ENCODE results near the gene PRKCB.
"Not testable (repeated sequence)": the region's sequence is repeated elsewhere in the genome, so short reads cannot be mapped to it uniquely, and the experiment has no call there.

The PRKCB gene

GRCh38 chr16:24195221-24195620 lies 359.4 kb downstream of the PRKCB start:
- no peak for DNase-seq

- peak; percentile 60 for DNase-seq
Measured at GRCh38 chr16:24198807-24199533, 363.2 kb downstream of the PRKCB start.

- no peak for DNase-seq
Measured at GRCh38 chr16:24203675-24204074, 367.9 kb downstream of the PRKCB start.

- no peak for DNase-seq
Measured at GRCh38 chr16:24204150-24204665, 368.4 kb downstream of the PRKCB start.

GRCh38 chr16:24206926-24207325 lies 371.1 kb downstream of the PRKCB start:
- DNase-seq, result no peak

GRCh38 chr16:24208710-24209109 lies 372.9 kb downstream of the PRKCB start:
- DNase-seq, result peak; percentile 7

GRCh38 chr16:24214992-24215391 lies 379.2 kb downstream of the PRKCB start:
- peak; percentile 48 for DNase-seq

- no peak for DNase-seq
Measured at GRCh38 chr16:24216961-24217360, 381.2 kb downstream of the PRKCB start.

- no peak for DNase-seq
Measured at GRCh38 chr16:24217461-24217860, 381.7 kb downstream of the PRKCB start.

- no peak for DNase-seq
Measured at GRCh38 chr16:24218299-24218698, 382.5 kb downstream of the PRKCB start.

GRCh38 chr16:24221219-24221618 lies 385.4 kb downstream of the PRKCB start:
- DNase-seq, result no peak

- no peak for DNase-seq
Measured at GRCh38 chr16:24228514-24228913, 392.7 kb downstream of the PRKCB start.

GRCh38 chr16:24232936-24233335 lies 397.2 kb downstream of the PRKCB start:
- DNase-seq, result no peak

GRCh38 chr16:24234737-24235136 lies 399.0 kb downstream of the PRKCB start:
- DNase-seq, result no peak

GRCh38 chr16:24235806-24236205 lies 400.0 kb downstream of the PRKCB start:
- no peak for DNase-seq

GRCh38 chr16:24238846-24239245 lies 403.1 kb downstream of the PRKCB start:
- DNase-seq, result not testable (repeated sequence)

GRCh38 chr16:24246911-24247607 lies 411.3 kb downstream of the PRKCB start:
- no peak for DNase-seq

- peak; percentile 67 for DNase-seq
Measured at GRCh38 chr16:24253192-24253591, 417.4 kb downstream of the PRKCB start.

GRCh38 chr16:24255456-24256371 lies 419.9 kb downstream of the PRKCB start, which contains the start of gene CACNG3:
Gene CACNG3, plus strand, starts transcription at chr16:24256335. Its CDS starts 420 bp downstream, at chr16:24256755.
- no peak for DNase-seq

GRCh38 chr16:24257958-24258357 lies 422.2 kb downstream of the PRKCB start:
- DNase-seq, result no peak

- DNase-seq, result no peak
Measured at GRCh38 chr16:24258791-24259190, 423.0 kb downstream of the PRKCB start.

- no peak for DNase-seq
Measured at GRCh38 chr16:24262816-24263215, 427.0 kb downstream of the PRKCB start.

Data from NCI-H2029 treated with DMSO at 0.1 percent for 48 hours (cell line).